ENCODE results near the gene FAM111A.

Gene FAM111A

DNA sequence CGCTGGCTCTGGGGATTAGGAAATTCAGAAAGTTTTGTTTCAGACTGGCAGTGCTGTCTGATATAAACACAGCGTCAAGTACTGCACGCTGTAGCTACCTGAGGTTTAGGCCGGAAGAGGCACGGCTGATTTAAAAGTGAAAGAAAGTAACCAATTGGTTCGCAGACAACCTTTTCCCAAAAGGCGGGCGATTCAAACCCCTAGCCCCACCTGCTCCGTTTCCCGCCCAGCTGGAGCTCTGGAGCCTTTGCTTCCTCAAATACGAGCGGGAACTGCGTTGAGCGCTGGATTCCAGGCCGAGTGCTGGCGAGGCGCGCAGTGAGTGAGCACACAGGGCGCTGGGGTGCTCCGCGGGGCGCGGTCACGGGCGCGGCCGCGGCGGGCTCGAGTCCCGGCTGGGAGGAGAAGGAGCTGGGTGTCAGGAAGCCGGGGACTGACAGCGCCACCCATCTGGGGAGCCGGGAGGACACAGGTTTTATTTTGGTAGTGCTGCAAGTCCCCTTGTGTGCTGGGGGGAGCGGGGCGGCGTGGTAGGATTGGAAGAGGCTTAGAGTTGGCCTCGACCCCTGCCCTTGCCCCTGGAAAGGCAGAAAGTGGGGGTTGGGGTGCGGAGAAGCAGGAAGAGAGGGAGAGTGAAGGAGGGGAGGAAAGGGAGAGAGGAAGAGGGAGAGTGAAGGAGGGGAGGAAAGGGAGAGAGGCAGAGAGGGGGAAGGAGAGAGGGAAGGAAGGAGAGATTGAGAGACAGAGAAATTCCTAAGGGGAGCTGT lies 2.1 kb downstream of the FAM111A start:
- no peak overlapping the region for H3K9ac ChIP-seq
- peak overlapping the region; percentile 87 for H3K4me2 ChIP-seq (ENCODE audit: low read length)
- TF ChIP-seq CTCF (IDR thresholded peaks at IDR 0.05): no peak
- H3K27ac ChIP-seq: peak overlapping the region; percentile 69
- H3K27me3 ChIP-seq (ENCODE audit: control insufficient read depth, insufficient read depth, low read length): no peaks in the 10 kb centered on the region
- no peaks in the 10 kb centered on the region for H3K36me3 ChIP-seq (ENCODE audit: control insufficient read depth, insufficient read depth, low read length)
- H3K4me1 ChIP-seq: peaks cover 2% of the 10 kb centered on the region
- H3K9me3 ChIP-seq (ENCODE audit: control insufficient read depth, low read length): no peaks in the 10 kb centered on the region
- H2AFZ ChIP-seq: peak overlapping the region; percentile 75
- no peaks in the 10 kb centered on the region for H3K79me2 ChIP-seq
- peak overlapping the region; percentile 92 for H3K4me3 ChIP-seq (ENCODE audit: low read depth, low read length)

GRCh38 chr11:59145534-59145933 lies 2.9 kb downstream of the FAM111A start:
- no peak overlapping the region for H3K4me3 ChIP-seq (ENCODE audit: low read depth, low read length)
- no peak for TF ChIP-seq CTCF (IDR thresholded peaks at IDR 0.05)
- H3K9ac ChIP-seq: no peak overlapping the region
- peaks cover 2% of the 10 kb centered on the region for H3K4me1 ChIP-seq
- H3K9me3 ChIP-seq (ENCODE audit: control insufficient read depth, low read length): no peaks in the 10 kb centered on the region
- H3K79me2 ChIP-seq: no peaks in the 10 kb centered on the region
- H2AFZ ChIP-seq: no peak overlapping the region
- H3K4me2 ChIP-seq (ENCODE audit: low read length): no peak overlapping the region
- H3K36me3 ChIP-seq (ENCODE audit: control insufficient read depth, insufficient read depth, low read length): no peaks in the 10 kb centered on the region
- H3K27me3 ChIP-seq (ENCODE audit: control insufficient read depth, insufficient read depth, low read length): no peaks in the 10 kb centered on the region
- no peak overlapping the region for H3K27ac ChIP-seq

- Histone ChIP-seq H3K4me3 (ENCODE audit: low read depth, low read length) (no peak overlapping the region), H2AFZ (no peak overlapping the region), H3K27me3 (ENCODE audit: control insufficient read depth, insufficient read depth, low read length) (no peaks in the 10 kb centered on the region), H3K4me1 (no peaks in the 10 kb centered on the region), H3K36me3 (ENCODE audit: control insufficient read depth, insufficient read depth, low read length) (no peaks in the 10 kb centered on the region), H3K79me2 (no peaks in the 10 kb centered on the region), H3K9ac (no peak overlapping the region), H3K27ac (no peak overlapping the region), H3K9me3 (ENCODE audit: control insufficient read depth, low read length) (no peaks in the 10 kb centered on the region), H3K4me2 (ENCODE audit: low read length) (no peak overlapping the region)
- TF ChIP-seq CTCF (IDR thresholded peaks at IDR 0.05): no peak
These were observed 9.1 kb downstream of the FAM111A start for GRCh38 chr11:59151761-59152160.

- H3K36me3 ChIP-seq (ENCODE audit: control insufficient read depth, insufficient read depth, low read length): no peaks in the 10 kb centered on the region
- H3K27me3 ChIP-seq (ENCODE audit: control insufficient read depth, insufficient read depth, low read length): no peaks in the 10 kb centered on the region
- TF ChIP-seq CTCF (IDR thresholded peaks at IDR 0.05): no peak
- no peaks in the 10 kb centered on the region for H3K4me1 ChIP-seq
- no peak overlapping the region for H3K27ac ChIP-seq
- no peaks in the 10 kb centered on the region for H3K9me3 ChIP-seq (ENCODE audit: control insufficient read depth, low read length)
- no peaks in the 10 kb centered on the region for H3K79me2 ChIP-seq
- H3K4me2 ChIP-seq (ENCODE audit: low read length): no peak overlapping the region
- no peak overlapping the region for H3K9ac ChIP-seq
- no peak overlapping the region for H3K4me3 ChIP-seq (ENCODE audit: low read depth, low read length)
- H2AFZ ChIP-seq: no peak overlapping the region
These were observed 9.8 kb downstream of the FAM111A start for GRCh38 chr11:59152312-59152951.

Data from parathyroid adenoma (tissue), 2 donors.